Heart right ventricle (tissue), 16 donors: ENCODE measurements around the gene MAGEA6. TPM values are rescaled to one million over a fixed set of nuclear protein-coding genes. Genes with fewer than 3 reads are reported as not detected.
"Not testable (repeated sequence)": the region's sequence is repeated elsewhere in the genome, so short reads cannot be mapped to it uniquely, and the experiment has no call there.

Source experiments
- ATAC-seq, 8 donors: fragments of 200-7000 bp; cut with Tn5 transposase; one replicate each; pipeline ENCODE4 v1.9.1; 2020; ENCODE audit warnings: mild to moderate bottlenecking in 8 of 8, moderate library complexity in 8 of 8, moderate number of reproducible peaks in 1 of 8
- DNase-seq, 2 donors: peaks; one replicate each; pipeline ENCODE4 v3.0.0-alpha.2; 2020
- H3K27ac ChIP-seq, 10 donors: fragments of 200-600 bp; sonication (generic) in 2 of 10; one replicate each; pipeline versions ENCODE4 v1.5.0 to v1.8.0; 2020 to 2022; ENCODE audit warnings: mild to moderate bottlenecking in 3 of 10
- H3K27me3 ChIP-seq, 7 donors: fragments of 200-600 bp; one replicate each; pipeline ENCODE4 v1.8.0; 2021 to 2022; ENCODE audit warnings: mild to moderate bottlenecking in 2 of 7
- H3K36me3 ChIP-seq, 9 donors: fragments of 200-600 bp; sonication (generic) in 1 of 9; one replicate each; pipeline versions ENCODE4 v1.5.0 to v1.8.0; 2020 to 2022; ENCODE audit warnings: mild to moderate bottlenecking in 2 of 9
- H3K4me1 ChIP-seq, 9 donors: fragments of 200-600 bp; sonication (generic) in 1 of 9; one replicate each; pipeline versions ENCODE4 v1.5.0 to v1.8.0; 2020 to 2022; ENCODE audit warnings: mild to moderate bottlenecking in 4 of 9
- H3K4me3 ChIP-seq, 10 donors: fragments of 200-600 bp; sonication (generic) in 2 of 10; one replicate each; pipeline versions ENCODE4 v1.5.0 to v1.8.0; 2020 to 2022; ENCODE audit warnings: mild to moderate bottlenecking in 7 of 10, moderate library complexity in 2 of 10
- H3K9me3 ChIP-seq, 11 donors: fragments of 200-600 bp in 10 of 11; sonication (generic) in 2 of 11; one replicate each; pipeline versions ENCODE4 v1.5.0 to v1.8.0; 2013 to 2022; ENCODE audit warnings: mild to moderate bottlenecking in 2 of 11, control low read depth in 1 of 11, moderate library complexity in 1 of 11
- WGBS, 2 donors: extraction: QIAGEN DNeasy Blood & Tissue Kit; methylation state at CpG; one replicate each; pipeline ENCODE4 v1.1.7; 2013; ENCODE audit warnings: inconsistent platforms in 1 of 2; 5-methylcytosine and 5-hydroxymethylcytosine counted together
- intact Hi-C, 10 donors: fragments of 100-400 bp; cut with DNase I; formaldehyde crosslinking; loops; one replicate each; pipeline versions ENCODE4 v1.11.1 to v1.14.2; 2022
- long read RNA-seq, 3 donors: library from polyadenylated mRNA; unstranded; transcript quantifications; one replicate each; pipeline ENCODE4 v2.0.0, GENCODE V29; 2020 to 2021
- polyA plus RNA-seq, 2 donors: library from polyadenylated mRNA; stranded (reverse); fragments of 200-250 nt; gene quantifications; one replicate each; pipeline ENCODE4 v1.2.3, GENCODE V29; 2013
- total RNA-seq, 10 donors: library from RNA; stranded (reverse); fragmentation: NEBNext Ultra II Directional in 3 of 10; extraction: Animal tissue kit (Norgen Biotek cat#: 25700) in 3 of 10; gene quantifications; one replicate each; pipeline versions ENCODE4 v1.2.1 to v1.2.4, GENCODE V29; 2021 to 2023
- TF ChIP-seq, protein P1 (sequence below), 9 donors: fragments of 200-600 bp; sonication (generic) in 2 of 9; IDR thresholded peaks; one replicate each; pipeline versions ENCODE4 v1.5.0 to v1.8.0; 2021 to 2022; ENCODE audit warnings: antibody characterized with exemption in 9 of 9, mild to moderate bottlenecking in 5 of 9, moderate library complexity in 1 of 9
- donor health status: Arrhythmogenic right ventricular cardiomyopathy.
- donor health status: ischemic (EF 13 %, LVEDD 7.1; RV severe dilation, severe dysfunction).
- donor health status: healthy with polysubstance abuse.
- donor health status: DM: no; HTN: yes; CAD: no.
- donor health status: DM: no; HTN: no; CAD: no.
- donor health status: ischemic (EF 25% LVEDD 6.9; RV normal size, moderate dysfunction).
- donor health status: ischemic (EF 25% LVEDD 5.7; RV mildly dilated, moderate dysfunction).
- donor health status: healthy.
- donor health status: DM: yes; HTN: yes; CAD: no.
- donor health status: Ischemic cardiomyopathy.
- donor health status: ischemic (EF 35%, LVEDD 5.7; RV mildly dilated, moderate dysfunction).
- donor health status: nonischemic (EF 11% LVEDD 7.7; RV severe dilation, severe dysfunction).
- donor health status: DM: yes; HTN: yes; CAD: no.
- donor health status: PGD.
- donor health status: ischemic (EF 29% LVEDD 5.4; RV normal size, mild dysfunction).
- donor health status: nonischemic (EF 23%, LVEDD 6.1; RV moderate dilation, normal function).

The MAGEA6 gene, protein sequence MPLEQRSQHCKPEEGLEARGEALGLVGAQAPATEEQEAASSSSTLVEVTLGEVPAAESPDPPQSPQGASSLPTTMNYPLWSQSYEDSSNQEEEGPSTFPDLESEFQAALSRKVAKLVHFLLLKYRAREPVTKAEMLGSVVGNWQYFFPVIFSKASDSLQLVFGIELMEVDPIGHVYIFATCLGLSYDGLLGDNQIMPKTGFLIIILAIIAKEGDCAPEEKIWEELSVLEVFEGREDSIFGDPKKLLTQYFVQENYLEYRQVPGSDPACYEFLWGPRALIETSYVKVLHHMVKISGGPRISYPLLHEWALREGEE
- total RNA-seq = not detected
- not detected for polyA plus RNA-seq
- long read RNA-seq, donor 1 = 0 reads
- long read RNA-seq, donor 2 = 0 reads
- long read RNA-seq, donor 3 = 0 reads

DNA sequence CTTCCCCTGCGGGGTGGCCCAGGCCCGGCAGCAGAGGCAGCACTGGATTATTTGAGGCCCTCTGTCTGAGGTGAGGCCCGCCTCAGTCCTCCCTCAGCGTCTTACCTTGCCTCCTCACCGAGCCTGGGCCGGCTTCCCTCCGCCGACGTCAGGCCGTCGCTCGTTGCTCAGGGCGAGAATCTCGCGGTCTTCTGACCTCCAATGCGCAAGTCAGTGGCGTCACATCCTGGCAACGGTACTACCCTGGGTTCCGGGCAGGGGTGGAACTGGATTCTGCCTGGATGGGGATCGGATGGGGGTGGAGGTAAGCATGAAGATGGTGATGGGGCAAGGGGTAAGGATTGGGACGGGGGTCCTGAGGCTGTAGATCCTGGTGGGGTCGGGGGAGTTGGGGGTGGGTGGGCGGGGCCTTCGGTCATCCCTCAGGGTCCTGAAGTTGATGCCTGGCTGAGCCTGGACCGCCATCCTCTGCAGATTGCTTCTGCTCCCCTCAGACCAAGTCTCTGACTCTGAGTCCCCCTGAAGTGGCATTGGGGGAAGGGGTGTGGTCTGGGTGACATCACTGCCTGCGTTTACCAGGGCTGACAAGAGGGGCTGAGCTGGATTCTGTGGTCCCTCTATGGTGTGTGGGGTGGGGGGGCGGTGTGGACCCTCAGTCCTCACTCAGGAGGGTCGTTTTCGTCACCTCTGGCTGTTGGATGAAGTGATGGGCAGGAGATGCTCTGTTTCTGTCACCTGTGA is at the start of gene MAGEA6:
Gene MAGEA6 (minus strand): TSS at position 141 of the 741 bp plus-strand sequence. CDS start 2,039 bp downstream, outside the sequence.
- DNase-seq, H3K27me3 ChIP-seq, H3K27ac ChIP-seq, ATAC-seq, intact Hi-C loops, H3K9me3 ChIP-seq, H3K36me3 ChIP-seq, H3K4me1 ChIP-seq, H3K4me3 ChIP-seq: not testable (repeated sequence)
- 81% methylated on average over 2 of the region's 29 CpGs; no CpG with 5 or more reads in 1 of the 2 donors for WGBS, 2 donors

DNA sequence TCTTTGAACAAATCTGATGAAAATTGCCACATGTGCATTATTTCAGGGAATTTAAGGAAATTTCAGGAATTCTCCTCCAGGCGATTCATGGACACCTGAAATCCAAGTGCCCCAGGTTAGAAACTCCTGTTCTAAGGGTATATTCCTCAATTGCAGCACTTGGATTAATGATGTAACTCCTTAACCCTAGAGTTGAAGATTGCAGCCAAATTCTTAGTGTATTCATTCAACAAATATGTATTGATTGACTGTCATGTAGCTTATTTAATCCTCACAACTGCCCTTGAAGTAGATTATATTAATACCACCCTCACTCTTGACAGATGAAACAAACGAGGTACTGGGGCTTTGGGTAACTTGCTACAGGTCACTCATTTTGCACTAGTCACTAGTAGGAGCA is 49.8 kb upstream of the MAGEA6 start:
- no peak overlapping the region for H3K27ac ChIP-seq
- H3K9me3 ChIP-seq = no peaks in the 10 kb centered on the region
- ATAC-seq = no peak
- H3K27me3 ChIP-seq = peaks cover 0 to 44% (median 0%) of the 10 kb centered on the region in 7 donors
- TF ChIP-seq, protein P1, sequence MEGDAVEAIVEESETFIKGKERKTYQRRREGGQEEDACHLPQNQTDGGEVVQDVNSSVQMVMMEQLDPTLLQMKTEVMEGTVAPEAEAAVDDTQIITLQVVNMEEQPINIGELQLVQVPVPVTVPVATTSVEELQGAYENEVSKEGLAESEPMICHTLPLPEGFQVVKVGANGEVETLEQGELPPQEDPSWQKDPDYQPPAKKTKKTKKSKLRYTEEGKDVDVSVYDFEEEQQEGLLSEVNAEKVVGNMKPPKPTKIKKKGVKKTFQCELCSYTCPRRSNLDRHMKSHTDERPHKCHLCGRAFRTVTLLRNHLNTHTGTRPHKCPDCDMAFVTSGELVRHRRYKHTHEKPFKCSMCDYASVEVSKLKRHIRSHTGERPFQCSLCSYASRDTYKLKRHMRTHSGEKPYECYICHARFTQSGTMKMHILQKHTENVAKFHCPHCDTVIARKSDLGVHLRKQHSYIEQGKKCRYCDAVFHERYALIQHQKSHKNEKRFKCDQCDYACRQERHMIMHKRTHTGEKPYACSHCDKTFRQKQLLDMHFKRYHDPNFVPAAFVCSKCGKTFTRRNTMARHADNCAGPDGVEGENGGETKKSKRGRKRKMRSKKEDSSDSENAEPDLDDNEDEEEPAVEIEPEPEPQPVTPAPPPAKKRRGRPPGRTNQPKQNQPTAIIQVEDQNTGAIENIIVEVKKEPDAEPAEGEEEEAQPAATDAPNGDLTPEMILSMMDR (IDR thresholded peaks at IDR 0.05) = no peak
- no peak for DNase-seq
- intact Hi-C loops = loop anchor here in 6 of 10 donors (2.0 to 5.0 kb wide), 2 partner anchors 176 to 177 kb away; no protein-coding TSS in a partner anchor
- 70 to 81% methylated on average over 2 of the region's 2 CpGs for WGBS, 2 donors
- no peaks in the 10 kb centered on the region for H3K36me3 ChIP-seq
- no peak overlapping the region for H3K4me3 ChIP-seq
- no peaks in the 10 kb centered on the region for H3K4me1 ChIP-seq

GRCh38 chrX:152818356-152818755 is 48.9 kb upstream of the MAGEA6 start:
- Histone ChIP-seq H3K27ac (no peak overlapping the region), H3K4me3 (no peak overlapping the region), H3K36me3 (no peaks in the 10 kb centered on the region), H3K9me3 (no peaks in the 10 kb centered on the region), H3K4me1 (no peaks in the 10 kb centered on the region), H3K27me3 (peaks cover 0 to 36% (median 0%) of the 10 kb centered on the region in 7 donors)
- WGBS, 2 donors = 72 to 74% methylated on average over 5 of the region's 5 CpGs
- ATAC-seq = no peak
- TF ChIP-seq, protein P1 (IDR thresholded peaks at IDR 0.05) = no peak
- intact Hi-C loops = loop anchor here in 6 of 10 donors (2.0 to 5.0 kb wide), 2 partner anchors 176 kb away; no protein-coding TSS in a partner anchor
- no peak for DNase-seq

DNA sequence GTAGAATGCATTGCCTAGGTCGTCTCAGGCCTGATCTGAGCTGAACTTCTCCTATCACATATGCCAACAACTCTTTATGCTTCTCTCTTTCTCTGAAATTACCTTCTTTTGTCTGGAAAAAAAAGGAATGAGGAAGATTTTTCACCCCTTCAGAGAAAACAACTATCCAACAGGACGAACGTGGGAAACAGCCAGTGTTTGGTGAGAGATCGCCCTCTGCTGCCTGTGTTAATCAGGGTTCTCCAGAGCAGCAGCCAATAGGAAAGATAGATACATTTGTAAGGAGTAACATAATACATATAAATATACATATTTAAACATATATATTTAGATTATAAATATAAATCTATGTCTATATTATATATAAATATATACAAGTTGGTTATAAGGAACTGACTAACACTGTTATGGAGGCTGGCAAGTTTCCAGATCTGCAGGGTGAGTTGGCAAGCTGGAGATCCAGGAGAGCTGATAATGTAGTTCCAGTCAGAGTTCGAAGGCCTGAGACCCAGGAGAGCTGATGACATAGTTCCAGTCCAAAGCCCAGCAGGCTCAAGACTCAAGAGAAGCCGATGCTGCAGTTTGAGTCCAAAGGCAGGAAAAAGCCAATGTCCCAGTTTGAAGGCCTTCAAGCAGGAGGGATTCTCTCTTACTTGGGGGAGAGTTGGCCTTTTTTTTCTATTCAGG is 47.7 kb upstream of the MAGEA6 start:
- Histone ChIP-seq H3K9me3 (no peaks in the 10 kb centered on the region), H3K27me3 (peaks cover 0 to 30% (median 0%) of the 10 kb centered on the region in 7 donors), H3K4me3 (no peak overlapping the region), H3K36me3 (no peaks in the 10 kb centered on the region), H3K27ac (no peak overlapping the region), H3K4me1 (no peaks in the 10 kb centered on the region)
- DNase-seq (no peak), ATAC-seq (no peak)
- TF ChIP-seq, protein P1 (IDR thresholded peaks at IDR 0.05) = peak in 7 of 9 donors; percentile 27 to 48 (median 40)
- 25 to 29% methylated on average over 6 of the region's 6 CpGs for WGBS, 2 donors
- intact Hi-C loops = loop anchor here in 6 of 10 donors (2.0 to 5.0 kb wide), 2 partner anchors 174 to 175 kb away; no protein-coding TSS in a partner anchor
